Measurements from ENCODE around the gene CDX1.

Gene CDX1

GRCh38 chr5:150131978-150132694, 34.4 kb upstream of the CDX1 start:
- DNase-seq (ENCODE audit: low read depth in 2 of 2) = no peak

GRCh38 chr5:150132740-150133139, 33.8 kb upstream of the CDX1 start:
- DNase-seq (ENCODE audit: low read depth in 2 of 2) = no peak

- no peak for DNase-seq (ENCODE audit: low read depth in 2 of 2)
Observed at GRCh38 chr5:150133581-150134197, 32.9 kb upstream of the CDX1 start.

GRCh38 chr5:150134198-150134588, 32.4 kb upstream of the CDX1 start:
- DNase-seq (ENCODE audit: low read depth in 2 of 2) = no peak

GRCh38 chr5:150135557-150136304, 30.8 kb upstream of the CDX1 start:
- no peak for DNase-seq (ENCODE audit: low read depth in 2 of 2)

GRCh38 chr5:150136305-150137167, 30.0 kb upstream of the CDX1 start:
- no peak for DNase-seq (ENCODE audit: low read depth in 2 of 2)

- no peak for DNase-seq (ENCODE audit: low read depth in 2 of 2)
Observed at GRCh38 chr5:150137168-150137957, 29.2 kb upstream of the CDX1 start.

GRCh38 chr5:150137997-150138396, 28.6 kb upstream of the CDX1 start:
- DNase-seq (ENCODE audit: low read depth in 2 of 2) = no peak

GRCh38 chr5:150138551-150139265, 27.9 kb upstream of the CDX1 start:
- no peak for DNase-seq (ENCODE audit: low read depth in 2 of 2)

GRCh38 chr5:150139334-150139733, 27.2 kb upstream of the CDX1 start:
- DNase-seq (ENCODE audit: low read depth in 2 of 2) = no peak

- DNase-seq (ENCODE audit: low read depth in 2 of 2) = no peak
Observed at GRCh38 chr5:150140830-150141229, 25.7 kb upstream of the CDX1 start.

GRCh38 chr5:150141544-150142184, 24.9 kb upstream of the CDX1 start:
- DNase-seq (ENCODE audit: low read depth in 2 of 2) = no peak

- DNase-seq (ENCODE audit: low read depth in 2 of 2) = no peak
Observed at GRCh38 chr5:150142185-150142958, 24.2 kb upstream of the CDX1 start.

GRCh38 chr5:150142959-150143349, 23.6 kb upstream of the CDX1 start:
- DNase-seq (ENCODE audit: low read depth in 2 of 2) = no peak

GRCh38 chr5:150143350-150144245, 23.0 kb upstream of the CDX1 start:
- no peak for DNase-seq (ENCODE audit: low read depth in 2 of 2)

- no peak for DNase-seq (ENCODE audit: low read depth in 2 of 2)
Observed at GRCh38 chr5:150144246-150144801, 22.3 kb upstream of the CDX1 start.

GRCh38 chr5:150144879-150145278, 21.7 kb upstream of the CDX1 start:
- DNase-seq (ENCODE audit: low read depth in 2 of 2) = no peak

GRCh38 chr5:150146235-150146634, 20.3 kb upstream of the CDX1 start:
- DNase-seq (ENCODE audit: low read depth in 2 of 2) = no peak
